Measurements from ENCODE around the gene SLC35A2. TPM values are rescaled to one million over a fixed set of nuclear protein-coding genes. Genes with fewer than 3 reads are reported as not detected.
"Not testable (repeated sequence)": the region's sequence is repeated elsewhere in the genome, so short reads cannot be mapped to it uniquely, and the experiment has no call there.

SLC35A2 gene
- total RNA-seq, 4 donors from 2014 or later: 14.0 to 27.9 (median 25.4) TPM

DNA sequence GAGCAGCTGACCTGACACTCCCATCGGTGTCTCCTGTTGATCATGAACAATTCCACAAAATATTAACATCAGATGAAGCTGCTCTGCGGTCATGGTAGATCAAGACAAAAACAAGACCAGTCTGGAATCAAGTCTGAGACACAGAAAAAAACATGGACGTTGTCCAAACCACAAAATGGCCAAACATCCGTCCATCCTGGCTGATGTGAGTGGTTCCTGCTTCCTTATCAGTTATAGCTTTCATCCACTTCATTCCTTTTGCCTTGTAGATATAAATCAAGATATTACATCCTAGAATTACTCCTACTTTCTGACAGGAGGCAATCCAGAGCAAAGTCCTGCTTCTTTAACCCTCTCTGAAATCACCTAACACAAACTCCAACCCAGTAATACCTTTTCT, 47.2 kb downstream of the SLC35A2 start:
- intact Hi-C loops (cut with DNase I; ENCODE audit: low total_unique reads): no loop called here
- TF ChIP-seq, protein P1, sequence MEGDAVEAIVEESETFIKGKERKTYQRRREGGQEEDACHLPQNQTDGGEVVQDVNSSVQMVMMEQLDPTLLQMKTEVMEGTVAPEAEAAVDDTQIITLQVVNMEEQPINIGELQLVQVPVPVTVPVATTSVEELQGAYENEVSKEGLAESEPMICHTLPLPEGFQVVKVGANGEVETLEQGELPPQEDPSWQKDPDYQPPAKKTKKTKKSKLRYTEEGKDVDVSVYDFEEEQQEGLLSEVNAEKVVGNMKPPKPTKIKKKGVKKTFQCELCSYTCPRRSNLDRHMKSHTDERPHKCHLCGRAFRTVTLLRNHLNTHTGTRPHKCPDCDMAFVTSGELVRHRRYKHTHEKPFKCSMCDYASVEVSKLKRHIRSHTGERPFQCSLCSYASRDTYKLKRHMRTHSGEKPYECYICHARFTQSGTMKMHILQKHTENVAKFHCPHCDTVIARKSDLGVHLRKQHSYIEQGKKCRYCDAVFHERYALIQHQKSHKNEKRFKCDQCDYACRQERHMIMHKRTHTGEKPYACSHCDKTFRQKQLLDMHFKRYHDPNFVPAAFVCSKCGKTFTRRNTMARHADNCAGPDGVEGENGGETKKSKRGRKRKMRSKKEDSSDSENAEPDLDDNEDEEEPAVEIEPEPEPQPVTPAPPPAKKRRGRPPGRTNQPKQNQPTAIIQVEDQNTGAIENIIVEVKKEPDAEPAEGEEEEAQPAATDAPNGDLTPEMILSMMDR (IDR thresholded peaks at IDR 0.05): no peak
- no peak for TF ChIP-seq POLR2A (IDR thresholded peaks at IDR 0.05)
- peak in 1 of 2 donors; percentile 25 for DNase-seq (ENCODE audit: low spot score in 2 of 2)
- H3K4me3 ChIP-seq (ENCODE audit: low read depth, poor library complexity, severe bottlenecking): no peak overlapping the region
- 52 to 64% methylated on average over 4 of the region's 4 CpGs for WGBS, 2 donors

DNA sequence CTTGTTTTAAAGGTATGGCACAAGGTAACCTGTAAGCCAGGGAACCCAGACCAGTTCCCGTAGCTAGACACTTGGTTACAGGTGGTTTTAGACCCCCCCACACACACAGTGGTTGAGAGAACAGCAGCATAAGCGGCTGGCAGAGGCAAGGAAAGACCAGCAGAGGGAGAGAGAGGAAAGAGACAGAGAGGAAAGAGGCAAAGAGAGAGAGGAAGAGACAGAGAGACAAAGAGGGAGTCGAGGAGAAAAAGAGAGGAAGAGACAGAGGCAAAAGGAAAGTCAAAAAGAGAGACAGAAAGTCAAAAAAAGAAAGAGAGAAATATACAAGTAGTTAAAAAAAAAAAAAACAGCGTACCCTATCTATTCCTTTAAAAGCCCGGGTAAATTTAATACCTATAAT, 56.5 kb downstream of the SLC35A2 start:
- no peak for DNase-seq (ENCODE audit: low spot score in 2 of 2)
- intact Hi-C loops (cut with DNase I; ENCODE audit: low total_unique reads): loop anchor here (5.0 kb wide), 1 partner anchor 1222 kb away; no protein-coding TSS in a partner anchor
- WGBS, 2 donors: 27 to 51% methylated on average over 5 of the region's 5 CpGs
- TF ChIP-seq, protein P1 (IDR thresholded peaks at IDR 0.05): no peak
- no peak for TF ChIP-seq POLR2A (IDR thresholded peaks at IDR 0.05)
- no peak overlapping the region for H3K4me3 ChIP-seq (ENCODE audit: low read depth, poor library complexity, severe bottlenecking)

DNA sequence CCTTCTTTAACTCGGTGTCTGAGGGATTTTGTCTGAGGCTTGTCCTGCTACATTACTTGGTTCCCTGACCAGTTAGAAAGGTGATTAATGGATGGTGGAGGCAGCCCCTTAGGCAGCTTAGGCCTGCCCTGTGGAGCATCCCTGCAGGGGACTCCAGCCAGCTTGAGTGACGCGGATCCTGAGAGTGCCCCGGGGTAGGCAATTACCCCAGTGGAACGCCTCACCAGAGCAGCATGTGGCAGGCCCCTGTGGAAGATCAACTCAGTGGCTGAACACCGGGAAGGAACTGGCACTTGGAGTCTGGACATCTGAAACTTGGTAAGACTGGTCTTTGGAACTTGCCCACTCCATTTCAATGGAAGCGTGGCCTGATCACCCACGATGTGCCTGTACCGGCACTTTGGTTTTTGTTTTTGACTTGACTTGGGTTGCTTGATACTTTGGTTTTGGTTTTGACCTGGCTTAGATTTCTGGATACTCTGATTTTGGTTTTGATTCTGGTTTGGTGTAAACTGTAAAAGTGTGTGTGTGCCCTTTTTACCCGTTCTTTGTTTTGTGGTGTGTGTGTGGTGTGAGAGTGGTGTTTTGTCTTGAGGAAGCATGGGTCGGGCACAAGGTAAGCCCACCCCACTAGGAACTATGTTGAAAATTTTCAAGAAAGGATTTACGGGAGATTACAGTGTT, 57.2 kb downstream of the SLC35A2 start:
- peak in 1 of 2 donors; percentile 74 for DNase-seq (ENCODE audit: low spot score in 2 of 2)
- WGBS, 2 donors: 89 to 90% methylated on average over 12 of the region's 12 CpGs
- intact Hi-C loops (cut with DNase I; ENCODE audit: low total_unique reads): loop anchor here (5.0 kb wide), 1 partner anchor 1223 kb away; no protein-coding TSS in a partner anchor
- not testable (repeated sequence) for H3K4me3 ChIP-seq (ENCODE audit: low read depth, poor library complexity, severe bottlenecking)

DNA sequence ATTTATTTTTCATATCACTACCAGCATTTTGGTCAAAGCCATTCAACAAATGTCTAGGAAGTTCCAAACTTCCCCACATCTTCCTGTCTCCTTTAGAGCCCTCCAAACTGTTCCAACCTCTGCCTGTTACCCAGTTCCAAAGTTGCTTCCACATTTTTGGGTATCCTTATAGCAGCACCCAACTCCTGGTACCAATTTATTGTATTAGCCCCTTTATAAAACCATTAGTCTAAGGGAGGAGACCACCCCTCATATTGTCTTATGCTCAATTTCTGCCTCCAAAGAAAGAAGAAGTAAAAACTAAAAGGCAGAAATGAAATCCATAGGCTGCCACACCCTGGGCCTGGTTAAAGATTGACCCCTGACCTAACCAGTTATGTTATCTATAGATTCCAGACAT, 58.0 kb downstream of the SLC35A2 start:
- intact Hi-C loops (cut with DNase I; ENCODE audit: low total_unique reads): loop anchor here (5.0 kb wide), 1 partner anchor 1224 kb away; no protein-coding TSS in a partner anchor
- not testable (repeated sequence) for DNase-seq (ENCODE audit: low spot score in 2 of 2); H3K4me3 ChIP-seq (ENCODE audit: low read depth, poor library complexity, severe bottlenecking)

Other genes with a start within 250 kb of the SLC35A2 start
- 1 to 10 TPM; 1.3 to 4.1 (median 3.2) TPM for gene WAS, start 227.8 kb downstream of the SLC35A2 start, total RNA-seq
- gene SUV39H1, start 214.9 kb downstream of the SLC35A2 start, total RNA-seq: 10 to 100 TPM in 1 of 4 donors, 1 to 10 TPM in 3; 6.7 to 15.0 (median 9.2) TPM
- not detected for gene GLOD5, start 149.9 kb downstream of the SLC35A2 start, total RNA-seq
- not detected for gene GATA1, start 125.1 kb downstream of the SLC35A2 start, total RNA-seq
- gene HDAC6, start 109.6 kb downstream of the SLC35A2 start, total RNA-seq: 10 to 100 TPM; 55.3 to 90.2 (median 67.9) TPM
- gene ERAS, start 85.1 kb downstream of the SLC35A2 start, total RNA-seq: not detected
- gene PCSK1N, start 76.0 kb downstream of the SLC35A2 start, total RNA-seq: 10 to 100 TPM in 2 of 4 donors, 1 to 10 TPM in 2; 2.9 to 16.7 (median 8.5) TPM
- gene TIMM17B, start 13.9 kb downstream of the SLC35A2 start, total RNA-seq: 10 to 100 TPM; 37.1 to 46.2 (median 42.2) TPM
- 10 to 100 TPM; 68.0 to 88.6 (median 73.6) TPM for gene PQBP1, start 13.7 kb downstream of the SLC35A2 start, total RNA-seq
- gene PIM2, start 7.4 kb upstream of the SLC35A2 start, total RNA-seq: 10 to 100 TPM in 1 of 4 donors, 1 to 10 TPM in 3; 5.2 to 10.3 (median 8.3) TPM
- 10 to 100 TPM; 47.2 to 66.8 (median 53.6) TPM for gene OTUD5, start 46.0 kb upstream of the SLC35A2 start, total RNA-seq
- gene KCND1, start 60.2 kb upstream of the SLC35A2 start, total RNA-seq: under 1 TPM; 0.08 to 0.72 (median 0.33) TPM
- gene GRIPAP1, start 90.6 kb upstream of the SLC35A2 start, total RNA-seq: 10 to 100 TPM; 30.0 to 43.7 (median 32.4) TPM
- 10 to 100 TPM; 37.1 to 55.9 (median 53.6) TPM for gene TFE3, start 131.7 kb upstream of the SLC35A2 start, total RNA-seq
- gene CCDC120, start 147.4 kb upstream of the SLC35A2 start, total RNA-seq: 10 to 100 TPM; 33.7 to 51.9 (median 36.0) TPM
- 10 to 100 TPM in 1 of 4 donors, 1 to 10 TPM in 3; 6.2 to 11.2 (median 7.7) TPM for gene PRAF2, start 162.4 kb upstream of the SLC35A2 start, total RNA-seq
- gene WDR45, start 168.2 kb upstream of the SLC35A2 start, total RNA-seq: 100 to 1,000 TPM in 1 of 4 donors, 10 to 100 TPM in 3; 84.4 to 102 (median 87.8) TPM
- gene GPKOW, start 212.1 kb upstream of the SLC35A2 start, total RNA-seq: 10 to 100 TPM; 36.2 to 43.6 (median 36.3) TPM